Loucy (cell line): Measurements from ENCODE around the gene SPTSSA.
"Not testable (repeated sequence)": the region's sequence is repeated elsewhere in the genome, so short reads cannot be mapped to it uniquely, and the experiment has no call there.

Experiments
- H2AFZ ChIP-seq: fragments of 200-600 bp; sonication (generic); 2 replicates; pipeline ENCODE4 v1.6.0; 2016; ENCODE audit warnings: antibody characterized with exemption, mild to moderate bottlenecking, low read length, moderate library complexity
- H3F3A ChIP-seq: fragments of 200-600 bp; 2 replicates; pipeline ENCODE4 v1.6.0; 2016; ENCODE audit warnings: antibody characterized with exemption, low read depth, mild to moderate bottlenecking
- H3K27me3 ChIP-seq: fragments of 200-600 bp; sonication (generic); 2 replicates; pipeline ENCODE4 v1.6.1; 2014; ENCODE audit warnings: low read length, mild to moderate bottlenecking; ENCODE audit not compliant: insufficient read depth, poor library complexity, severe bottlenecking
- H3K36me3 ChIP-seq: fragments of 200-600 bp; sonication (generic); 2 replicates; pipeline ENCODE4 v1.6.1; 2016; ENCODE audit warnings: low read length; ENCODE audit not compliant: insufficient read depth
- H3K4me1 ChIP-seq: fragments of 200-600 bp; sonication (generic); 2 replicates; pipeline ENCODE4 v1.5.1; 2014; ENCODE audit warnings: low read length, mild to moderate bottlenecking; ENCODE audit not compliant: insufficient read depth, poor library complexity, severe bottlenecking
- H3K4me2 ChIP-seq: fragments of 200-600 bp; sonication (generic); 2 replicates; pipeline ENCODE4 v1.6.0; 2014; ENCODE audit warnings: antibody characterized with exemption, low read length, low read depth, mild to moderate bottlenecking; ENCODE audit not compliant: poor library complexity, severe bottlenecking
- H3K4me3 ChIP-seq: fragments of 200-600 bp; sonication (generic); 2 replicates; pipeline ENCODE4 v1.5.1; 2014; ENCODE audit warnings: low read length, mild to moderate bottlenecking, mixed read lengths; ENCODE audit not compliant: poor library complexity, severe bottlenecking
- H3K79me2 ChIP-seq: fragments of 200-600 bp; sonication (generic); 2 replicates; pipeline ENCODE4 v1.6.1; 2014; ENCODE audit warnings: low read length; ENCODE audit not compliant: insufficient read depth
- H3K9ac ChIP-seq: fragments of 200-600 bp; sonication (generic); 2 replicates; pipeline ENCODE4 v1.6.0; 2014; ENCODE audit warnings: mild to moderate bottlenecking, low read depth, low read length, moderate library complexity; ENCODE audit not compliant: poor library complexity, severe bottlenecking
- H3K9me2 ChIP-seq: fragments of 200-600 bp; sonication (generic); replicated peaks from 2 replicates; pipeline ENCODE4 v1.6.1; 2016; ENCODE audit warnings: low read depth, low read length, mixed read lengths
- H3K9me3 ChIP-seq: fragments of 200-600 bp; sonication (generic); 2 replicates; pipeline ENCODE4 v1.6.1; 2014; ENCODE audit warnings: mild to moderate bottlenecking, antibody characterized with exemption, low read length, low read depth; ENCODE audit not compliant: insufficient read depth
- H4K20me1 ChIP-seq: fragments of 200-600 bp; sonication (generic); 2 replicates; pipeline ENCODE4 v1.6.0; 2014; ENCODE audit warnings: antibody characterized with exemption, low read length, mild to moderate bottlenecking; ENCODE audit not compliant: insufficient read depth, poor library complexity, severe bottlenecking
- CTCF ChIP-seq: fragments of 200-600 bp; sonication (generic); conservative IDR thresholded peaks from 2 replicates; pipeline ENCODE4 v1.5.1; 2014; ENCODE audit warnings: mild to moderate bottlenecking, antibody characterized with exemption, low read length
- EZH2phosphoT487 ChIP-seq: fragments of 200-600 bp; IDR thresholded peaks from 2 replicates; pipeline ENCODE4 v1.6.1; 2018; ENCODE audit warnings: antibody characterized with exemption, mild to moderate bottlenecking, moderate library complexity, borderline replicate concordance

Gene SPTSSA

GRCh38 chr14:34462132-34462893 is at the start of gene SPTSSA:
SPTSSA (minus strand) TSS chr14:34462240; CDS start chr14:34462207, 33 bp downstream.
- TF ChIP-seq CTCF: no peak
- no peak for TF ChIP-seq EZH2phosphoT487

GRCh38 chr14:34507884-34508283 is 45.8 kb upstream of the SPTSSA start:
- no peak overlapping the region for H2AFZ ChIP-seq
- H3F3A ChIP-seq: no peaks in the 10 kb centered on the region
- no peaks in the 10 kb centered on the region for H3K79me2 ChIP-seq
- no peaks in the 10 kb centered on the region for H3K9me3 ChIP-seq
- no peak overlapping the region for H3K9ac ChIP-seq
- no peaks in the 10 kb centered on the region for H3K36me3 ChIP-seq
- no peaks in the 10 kb centered on the region for H3K27me3 ChIP-seq
- no peak for TF ChIP-seq EZH2phosphoT487
- no peak for TF ChIP-seq CTCF
- no peaks in the 10 kb centered on the region for H3K4me1 ChIP-seq
- H4K20me1 ChIP-seq: no peaks in the 10 kb centered on the region
- no peak overlapping the region for H3K4me2 ChIP-seq
- no peak overlapping the region for H3K4me3 ChIP-seq
- H3K9me2 ChIP-seq: no peaks in the 10 kb centered on the region

More at GRCh38 chr14:34462132-34462893, at the start of gene SPTSSA:
- Histone ChIP-seq H4K20me1 (peaks cover 22% of the 10 kb centered on the region), H2AFZ (peak within 1 kb of the TSS; percentile 97), H3K9ac (peak within 1 kb of the TSS; percentile 86), H3K4me2 (peak within 1 kb of the TSS; percentile 93), H3K9me3 (no peaks in the 10 kb centered on the region), H3K9me2 (no peaks in the 10 kb centered on the region), H3K36me3 (no peaks in the 10 kb centered on the region), H3K79me2 (peaks cover 41% of the 10 kb centered on the region), H3K27me3 (no peaks in the 10 kb centered on the region), H3K4me3 (peak within 1 kb of the TSS; percentile 94), H3K4me1 (peaks cover 30% of the 10 kb centered on the region), H3F3A (no peaks in the 10 kb centered on the region)

GRCh38 chr14:34507459-34507858 is 45.4 kb upstream of the SPTSSA start:
- no peak for TF ChIP-seq CTCF
- H3K9ac ChIP-seq: no peak overlapping the region
- no peaks in the 10 kb centered on the region for H3K27me3 ChIP-seq
- H2AFZ ChIP-seq: no peak overlapping the region
- no peaks in the 10 kb centered on the region for H3K9me3 ChIP-seq
- H3K4me2 ChIP-seq: no peak overlapping the region
- no peak overlapping the region for H3K4me3 ChIP-seq
- H3K4me1 ChIP-seq: no peaks in the 10 kb centered on the region
- no peaks in the 10 kb centered on the region for H4K20me1 ChIP-seq
- no peaks in the 10 kb centered on the region for H3K9me2 ChIP-seq
- H3K79me2 ChIP-seq: no peaks in the 10 kb centered on the region
- no peaks in the 10 kb centered on the region for H3K36me3 ChIP-seq
- H3F3A ChIP-seq: no peaks in the 10 kb centered on the region

GRCh38 chr14:34505124-34505491 is 43.1 kb upstream of the SPTSSA start:
- not testable (repeated sequence) for H3K79me2 ChIP-seq, H2AFZ ChIP-seq, H3K4me2 ChIP-seq

GRCh38 chr14:34504027-34504426 is 42.0 kb upstream of the SPTSSA start:
- H3K9ac ChIP-seq, H3K27me3 ChIP-seq, H3K79me2 ChIP-seq, H3F3A ChIP-seq, H3K9me2 ChIP-seq, H2AFZ ChIP-seq, H4K20me1 ChIP-seq, H3K4me1 ChIP-seq, H3K36me3 ChIP-seq, H3K4me3 ChIP-seq, H3K9me3 ChIP-seq, H3K4me2 ChIP-seq: not testable (repeated sequence)

More at GRCh38 chr14:34505124-34505491, 43.1 kb upstream of the SPTSSA start:
- H3K9ac ChIP-seq, H3K27me3 ChIP-seq, H4K20me1 ChIP-seq, H3K9me2 ChIP-seq, H3K4me1 ChIP-seq, H3F3A ChIP-seq, H3K4me3 ChIP-seq, H3K9me3 ChIP-seq, H3K36me3 ChIP-seq: not testable (repeated sequence)
